Measurements from ENCODE around the gene RIPOR2.

The RIPOR2 gene

GRCh38 chr6:24840187-24840586 lies 95.6 kb downstream of the RIPOR2 start:
- no peak for DNase-seq

DNA sequence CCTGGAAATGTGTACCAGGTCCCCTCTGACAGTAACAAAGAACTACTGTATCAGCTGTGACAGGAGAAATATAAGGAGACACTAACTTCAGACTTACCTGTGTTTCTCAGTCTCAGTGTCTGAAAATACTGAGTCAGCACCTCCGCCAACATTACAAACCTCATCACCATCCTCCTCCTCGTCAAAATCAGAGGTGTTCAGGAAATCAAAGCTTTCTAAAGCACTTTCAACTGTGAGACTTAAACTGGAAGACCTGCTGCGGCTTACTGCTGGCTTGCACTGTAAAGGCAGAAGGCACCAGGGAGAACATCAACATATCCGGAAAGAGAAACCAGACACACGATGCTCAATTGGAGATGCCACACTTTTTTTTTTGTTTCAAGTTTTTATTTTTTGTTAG lies 96.8 kb downstream of the RIPOR2 start:
- DNase-seq = no peak

- DNase-seq = no peak
Measured at GRCh38 chr6:24838081-24838480, 97.7 kb downstream of the RIPOR2 start.

- peak; percentile 80 for DNase-seq
Measured at GRCh38 chr6:24836109-24836508, 99.7 kb downstream of the RIPOR2 start.

GRCh38 chr6:24833711-24834386 lies 101.9 kb downstream of the RIPOR2 start:
- DNase-seq = no peak

DNA sequence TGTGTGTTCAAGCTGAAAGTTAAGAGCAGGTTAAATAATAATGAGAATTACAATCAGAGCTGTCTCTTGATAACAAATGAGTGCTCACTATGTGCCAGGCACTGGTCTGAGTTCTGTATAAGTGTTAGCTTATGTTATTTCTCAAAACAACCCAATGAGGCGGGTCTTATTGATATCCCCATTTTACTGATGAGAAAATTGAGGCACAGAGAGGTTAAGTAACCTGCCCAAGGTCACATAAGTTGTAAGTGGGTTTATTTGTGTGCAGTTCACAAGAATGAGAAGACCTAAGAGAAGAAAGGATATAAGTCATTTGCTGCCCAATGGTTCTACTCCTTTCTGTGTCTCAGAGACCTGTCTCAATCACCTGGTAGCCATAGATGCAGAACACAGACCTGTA lies 103.0 kb downstream of the RIPOR2 start:
- DNase-seq = no peak

- DNase-seq = no peak
Measured at GRCh38 chr6:24831771-24832716, 103.7 kb downstream of the RIPOR2 start.

GRCh38 chr6:24829657-24830056 lies 106.1 kb downstream of the RIPOR2 start:
- DNase-seq = no peak

- DNase-seq = no peak
Measured at GRCh38 chr6:24827970-24828369, 107.8 kb downstream of the RIPOR2 start.

GRCh38 chr6:24827162-24827561 lies 108.6 kb downstream of the RIPOR2 start:
- no peak for DNase-seq

DNA sequence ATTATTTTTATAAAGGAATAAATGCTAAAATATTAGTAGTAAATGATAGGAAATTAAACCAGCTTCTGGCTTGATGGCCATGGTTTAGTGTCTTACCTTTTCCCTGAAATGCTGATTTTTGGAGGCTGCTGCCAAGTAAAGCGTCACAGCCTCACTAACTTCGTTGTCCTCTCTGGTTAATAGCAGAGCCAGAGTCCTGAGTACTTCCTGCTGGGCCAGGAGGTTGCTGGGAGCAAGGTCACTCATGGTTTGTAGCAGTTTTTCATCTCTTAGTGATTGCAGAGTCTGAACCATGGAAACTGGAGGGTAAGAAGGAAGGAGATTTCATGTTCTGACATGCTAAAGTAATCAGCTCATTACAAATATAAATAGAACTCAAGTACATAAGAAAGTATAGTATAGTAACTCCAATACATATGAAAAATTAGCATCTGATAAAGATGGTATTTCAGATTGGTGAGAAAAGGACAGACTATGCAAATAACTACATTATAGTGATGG lies 110.6 kb downstream of the RIPOR2 start:
- DNase-seq = no peak

GRCh38 chr6:24824142-24824938 lies 111.4 kb downstream of the RIPOR2 start:
- DNase-seq = no peak

GRCh38 chr6:24823185-24823584 lies 112.6 kb downstream of the RIPOR2 start:
- DNase-seq = no peak

DNA sequence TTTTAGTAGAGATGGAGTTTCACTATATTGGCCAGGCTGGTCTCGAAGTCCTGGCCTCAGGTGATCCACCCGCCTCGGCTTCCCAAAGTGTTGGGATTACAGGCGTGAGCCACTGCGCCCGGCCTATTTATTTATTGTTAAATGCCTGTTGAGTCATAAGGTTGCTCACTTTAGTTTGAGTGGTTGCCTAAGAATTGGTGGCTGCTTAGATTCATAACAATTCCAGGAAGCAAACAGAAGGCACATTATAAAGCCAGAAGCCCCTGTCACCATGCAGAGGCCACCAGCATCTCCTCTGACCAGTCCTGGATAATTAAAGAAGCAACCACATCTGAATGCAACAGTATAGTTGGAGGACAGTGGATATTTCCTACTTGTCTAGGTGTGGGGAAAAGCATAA lies 113.1 kb downstream of the RIPOR2 start:
- no peak for DNase-seq

GRCh38 chr6:24821860-24822444 lies 113.8 kb downstream of the RIPOR2 start:
- no peak for DNase-seq

GRCh38 chr6:24818346-24818745 lies 117.4 kb downstream of the RIPOR2 start:
- no peak for DNase-seq

- DNase-seq = no peak
Measured at GRCh38 chr6:24809728-24810127, 126.0 kb downstream of the RIPOR2 start.

GRCh38 chr6:24807584-24807983 lies 128.2 kb downstream of the RIPOR2 start:
- DNase-seq = no peak

DNA sequence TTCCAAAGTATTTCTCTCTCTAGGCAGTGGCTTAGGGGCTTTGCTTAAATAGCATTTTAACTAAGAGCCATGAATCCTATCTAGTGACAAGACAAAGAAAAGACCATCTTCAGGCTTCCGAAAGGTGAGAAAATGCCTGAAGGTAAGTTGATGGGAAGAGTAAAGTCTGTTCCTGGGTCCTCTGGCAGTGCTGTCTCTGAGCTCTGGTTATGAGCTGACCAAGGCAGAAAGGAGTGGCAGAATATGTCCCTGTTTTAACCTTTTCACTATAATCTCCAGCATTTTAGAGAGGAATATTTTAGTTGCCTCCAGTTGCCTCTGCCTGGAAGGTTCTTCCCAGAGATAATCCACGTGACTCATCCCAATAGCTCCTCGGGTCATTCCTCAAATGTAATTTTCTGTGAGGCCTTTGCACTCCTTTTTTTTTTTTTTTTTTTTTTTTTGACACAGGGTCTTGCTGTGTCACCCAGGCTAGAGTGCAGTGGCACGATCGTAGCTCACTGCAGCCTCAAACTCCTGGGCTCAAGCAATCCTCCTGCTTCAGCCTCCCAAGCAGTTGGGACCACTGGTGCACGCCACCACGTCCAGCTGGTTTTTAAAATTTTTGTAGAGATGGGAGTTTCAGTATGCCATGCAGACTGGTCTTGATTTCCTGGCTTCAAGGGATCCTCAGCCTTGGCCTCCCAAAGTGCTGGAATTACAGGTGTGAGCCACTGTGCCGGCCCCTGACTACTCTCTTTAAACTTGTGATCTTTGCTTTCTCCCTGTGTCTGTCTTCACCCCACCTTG lies 133.3 kb downstream of the RIPOR2 start:
- DNase-seq = no peak

GRCh38 chr6:24799541-24799915 lies 136.2 kb downstream of the RIPOR2 start:
- DNase-seq = no peak

- DNase-seq = no peak
Measured at GRCh38 chr6:24798740-24799540, 136.8 kb downstream of the RIPOR2 start, which contains the start of gene ARMH2. TSS of gene ARMH2 (minus strand) at chr6:24798917. CDS start at chr6:24798857, 60 bp downstream.
